ENCODE data around the gene PHYHD1. TPM values are rescaled to one million over a fixed set of nuclear protein-coding genes. Genes with fewer than 3 reads are reported as not detected.

The PHYHD1 gene
- total RNA-seq, 1 donor from 2014 or later, result 23.6 TPM

GRCh38 chr9:128884164-128884563 lies 36.6 kb upstream of the PHYHD1 start:
- intact Hi-C loops (cut with DNase I), result no loop called here
- Histone ChIP-seq H3K27me3 (no peaks in the 10 kb centered on the region), H3K9me3 (no peaks in the 10 kb centered on the region), H3K36me3 (peaks cover 0 to 19% of the 10 kb centered on the region in 2 donors), H3K27ac (peak overlapping the region; percentile 98), H3K4me1 (peaks cover 85% of the 10 kb centered on the region), H3K4me3 (peak overlapping the region; percentile 95 to 96)
- TF ChIP-seq CTCF (IDR thresholded peaks at IDR 0.05) (no peak), POLR2AphosphoS5 (IDR thresholded peaks at IDR 0.05; ENCODE audit: insufficient read depth in 1 of 2, low read depth in 1 of 2) (no peak), POLR2A (IDR thresholded peaks at IDR 0.05) (no peak)
- no peak for DNase-seq (ENCODE audit: extremely low spot score in 2 of 2)

- H3K27ac ChIP-seq, result peak overlapping the region; percentile 98
- peak overlapping the region in 1 of 2 donors; percentile 1 for H3K4me3 ChIP-seq
- no peak for DNase-seq (ENCODE audit: extremely low spot score in 2 of 2)
- no peak for TF ChIP-seq CTCF (IDR thresholded peaks at IDR 0.05)
- no peak for TF ChIP-seq POLR2AphosphoS5 (IDR thresholded peaks at IDR 0.05; ENCODE audit: insufficient read depth in 1 of 2, low read depth in 1 of 2)
- no peak for TF ChIP-seq POLR2A (IDR thresholded peaks at IDR 0.05)
- intact Hi-C loops (cut with DNase I), result no loop called here
- peaks cover 0 to 22% of the 10 kb centered on the region in 2 donors for H3K36me3 ChIP-seq
- H3K9me3 ChIP-seq, result no peaks in the 10 kb centered on the region
- H3K27me3 ChIP-seq, result no peaks in the 10 kb centered on the region
- H3K4me1 ChIP-seq, result peaks cover 85% of the 10 kb centered on the region
Observed at GRCh38 chr9:128885376-128885775, 35.4 kb upstream of the PHYHD1 start.

GRCh38 chr9:128885798-128886197 lies 35.0 kb upstream of the PHYHD1 start:
- no peaks in the 10 kb centered on the region for H3K9me3 ChIP-seq
- peak overlapping the region; percentile 98 for H3K27ac ChIP-seq
- H3K27me3 ChIP-seq, result no peaks in the 10 kb centered on the region
- no peak for DNase-seq (ENCODE audit: extremely low spot score in 2 of 2)
- peaks cover 85% of the 10 kb centered on the region for H3K4me1 ChIP-seq
- intact Hi-C loops (cut with DNase I), result no loop called here
- TF ChIP-seq CTCF (IDR thresholded peaks at IDR 0.05) (no peak), POLR2AphosphoS5 (IDR thresholded peaks at IDR 0.05; ENCODE audit: insufficient read depth in 1 of 2, low read depth in 1 of 2) (no peak), POLR2A (IDR thresholded peaks at IDR 0.05) (no peak)
- peak overlapping the region in 1 of 2 donors; percentile 1 for H3K4me3 ChIP-seq
- H3K36me3 ChIP-seq, result peaks cover 0 to 22% of the 10 kb centered on the region in 2 donors

- Histone ChIP-seq H3K4me1 (peaks cover 85% of the 10 kb centered on the region), H3K27me3 (no peaks in the 10 kb centered on the region), H3K9me3 (no peaks in the 10 kb centered on the region), H3K36me3 (peaks cover 0 to 22% of the 10 kb centered on the region in 2 donors), H3K27ac (peak overlapping the region; percentile 98), H3K4me3 (peak overlapping the region in 1 of 2 donors; percentile 1)
- DNase-seq (ENCODE audit: extremely low spot score in 2 of 2), result no peak
- intact Hi-C loops (cut with DNase I), result no loop called here
- TF ChIP-seq POLR2AphosphoS5 (IDR thresholded peaks at IDR 0.05; ENCODE audit: insufficient read depth in 1 of 2, low read depth in 1 of 2) (no peak), POLR2A (IDR thresholded peaks at IDR 0.05) (no peak), CTCF (IDR thresholded peaks at IDR 0.05) (no peak)
Observed at GRCh38 chr9:128886211-128886891, 34.4 kb upstream of the PHYHD1 start.

GRCh38 chr9:128887049-128887448 lies 33.7 kb upstream of the PHYHD1 start:
- Histone ChIP-seq H3K4me1 (peaks cover 90% of the 10 kb centered on the region), H3K9me3 (no peaks in the 10 kb centered on the region), H3K27ac (peak overlapping the region; percentile 98), H3K4me3 (no peak overlapping the region), H3K27me3 (no peaks in the 10 kb centered on the region), H3K36me3 (peaks cover 0 to 22% of the 10 kb centered on the region in 2 donors)
- DNase-seq (ENCODE audit: extremely low spot score in 2 of 2), result no peak
- intact Hi-C loops (cut with DNase I), result no loop called here
- TF ChIP-seq POLR2AphosphoS5 (IDR thresholded peaks at IDR 0.05; ENCODE audit: insufficient read depth in 1 of 2, low read depth in 1 of 2) (no peak), CTCF (IDR thresholded peaks at IDR 0.05) (no peak), POLR2A (IDR thresholded peaks at IDR 0.05) (no peak)
